B cell (primary cell): Measurements from ENCODE around the gene TRIM27.

Experiments used
- CTCF ChIP-seq: fragments of 200-600 bp; IDR thresholded peaks from one replicate; pipeline ENCODE4 v1.8.0; 2022; ENCODE audit warnings: antibody characterized with exemption, mild to moderate bottlenecking
- EZH2 ChIP-seq: IDR thresholded peaks from 2 replicates; pipeline ENCODE4 v1.6.1; 2012; ENCODE audit warnings: borderline replicate concordance, low read depth, mild to moderate bottlenecking, moderate library complexity, low read length; ENCODE audit not compliant: insufficient read depth, poor library complexity, severe bottlenecking

GRCh38 chr6:28871335-28872156, 52.2 kb downstream of the TRIM27 start:
- TF ChIP-seq CTCF (no peak), EZH2 (no peak)
